Mesenchymal stem cell (in vitro differentiated cells and primary cell): Measurements from ENCODE around the gene POU2AF2.
"Not testable (repeated sequence)": the region's sequence is repeated elsewhere in the genome, so short reads cannot be mapped to it uniquely, and the experiment has no call there.

ENCODE experiments used
- DNase-seq: peaks from one replicate; pipeline ENCODE4 v3.0.0-alpha.2; 2013
- H2AFZ ChIP-seq: one replicate; pipeline ENCODE4 v1.6.1; 2013; ENCODE audit warnings: low read depth, mild to moderate bottlenecking, control low read depth, inconsistent platforms, low read length, moderate library complexity
- H2AK5ac ChIP-seq: 2 replicates; pipeline ENCODE4 v1.6.1; 2013; ENCODE audit warnings: low read length, moderate library complexity, mild to moderate bottlenecking, inconsistent platforms; ENCODE audit not compliant: severe bottlenecking
- H2BK120ac ChIP-seq: one replicate; pipeline ENCODE4 v1.6.1; 2013; ENCODE audit warnings: low read depth, mild to moderate bottlenecking, inconsistent platforms, low read length, moderate library complexity
- H2BK12ac ChIP-seq, 2 experiments: one replicate each; pipeline ENCODE4 v1.6.1; 2013; ENCODE audit warnings: inconsistent platforms in 2 of 2, low read length in 2 of 2, mild to moderate bottlenecking in 2 of 2, moderate library complexity in 2 of 2, control low read depth in 1 of 2
- H2BK15ac ChIP-seq: one replicate; pipeline ENCODE4 v1.6.1; 2013; ENCODE audit warnings: mild to moderate bottlenecking, low read depth, inconsistent platforms; ENCODE audit not compliant: poor library complexity, severe bottlenecking
- H2BK5ac ChIP-seq: 2 replicates; pipeline ENCODE4 v1.6.1; 2013; ENCODE audit warnings: low read depth, mild to moderate bottlenecking, low read length, control low read depth, inconsistent platforms; ENCODE audit not compliant: poor library complexity, severe bottlenecking
- H3K14ac ChIP-seq, 2 experiments: one replicate each; pipeline ENCODE4 v1.6.1; 2013; ENCODE audit warnings: inconsistent platforms in 2 of 2, low read length in 2 of 2, control low read depth in 1 of 2, mild to moderate bottlenecking in 1 of 2, moderate library complexity in 1 of 2
- H3K18ac ChIP-seq, 2 experiments: one replicate each; pipeline ENCODE4 v1.6.1; 2013; ENCODE audit warnings: inconsistent platforms in 2 of 2, low read length in 2 of 2, control low read depth in 1 of 2, low read depth in 1 of 2, mild to moderate bottlenecking in 1 of 2
- H3K23ac ChIP-seq, 2 experiments: one replicate each; pipeline ENCODE4 v1.6.1; 2013; ENCODE audit warnings: inconsistent platforms in 2 of 2, low read length in 2 of 2, mild to moderate bottlenecking in 2 of 2, moderate library complexity in 2 of 2, control low read depth in 1 of 2
- H3K27ac ChIP-seq: 2 replicates; pipeline ENCODE4 v1.5.1; 2013; ENCODE audit warnings: mild to moderate bottlenecking, moderate library complexity, low read length, control low read depth, inconsistent platforms; ENCODE audit not compliant: poor library complexity, severe bottlenecking
- H3K27me3 ChIP-seq, 2 experiments: 2 replicates each; pipeline versions ENCODE4 v1.6.1 to v1.7.0; 2013; ENCODE audit warnings: low read length in 2 of 2, mild to moderate bottlenecking in 2 of 2, moderate library complexity in 2 of 2, control low read depth in 1 of 2, inconsistent platforms in 1 of 2; ENCODE audit not compliant: control insufficient read depth in 1 of 2, insufficient read depth in 1 of 2
- H3K36me3 ChIP-seq, 2 experiments: 2 replicates each; pipeline versions ENCODE4 v1.6.1 to v1.7.0; 2013; ENCODE audit warnings: low read length in 2 of 2, control low read depth in 1 of 2, inconsistent platforms in 1 of 2, low read depth in 1 of 2, mild to moderate bottlenecking in 1 of 2; ENCODE audit not compliant: insufficient read depth in 2 of 2, control insufficient read depth in 1 of 2
- H3K4ac ChIP-seq, 2 experiments: one replicate each; pipeline ENCODE4 v1.6.1; 2013; ENCODE audit warnings: inconsistent platforms in 2 of 2, low read length in 2 of 2, mild to moderate bottlenecking in 2 of 2, moderate library complexity in 2 of 2, control low read depth in 1 of 2, low read depth in 1 of 2
- H3K4me1 ChIP-seq: 2 replicates; pipeline ENCODE4 v1.6.1; 2013; ENCODE audit warnings: low read depth, low read length, control low read depth; ENCODE audit not compliant: control insufficient read depth, insufficient read depth
- H3K4me2 ChIP-seq: 2 replicates; pipeline ENCODE4 v1.6.1; 2013; ENCODE audit warnings: low read length, mild to moderate bottlenecking, inconsistent platforms; ENCODE audit not compliant: poor library complexity, severe bottlenecking
- H3K4me3 ChIP-seq, 2 experiments: 2 replicates each; pipeline versions ENCODE4 v1.5.1 to v1.7.0; 2013; ENCODE audit warnings: low read length in 2 of 2, mild to moderate bottlenecking in 2 of 2, control low read depth in 1 of 2, low read depth in 1 of 2; ENCODE audit not compliant: insufficient read depth in 1 of 2
- H3K79me1 ChIP-seq: replicated peaks from 2 replicates; pipeline ENCODE4 v1.6.1; 2013; ENCODE audit warnings: mild to moderate bottlenecking, control low read depth, low read length, inconsistent platforms; ENCODE audit not compliant: poor library complexity, severe bottlenecking
- H3K9ac ChIP-seq: 2 replicates; pipeline ENCODE4 v1.7.0; 2013; ENCODE audit warnings: mild to moderate bottlenecking, low read length, moderate library complexity
- H3K9me3 ChIP-seq: 2 replicates; pipeline ENCODE4 v1.7.0; 2013; ENCODE audit warnings: mild to moderate bottlenecking, low read length; ENCODE audit not compliant: control insufficient read depth
- H4K8ac ChIP-seq: one replicate; pipeline ENCODE4 v1.6.1; 2013; ENCODE audit warnings: inconsistent platforms, mild to moderate bottlenecking, low read length, moderate library complexity
- H4K91ac ChIP-seq: one replicate; pipeline ENCODE4 v1.6.1; 2013; ENCODE audit warnings: mild to moderate bottlenecking, low read length, inconsistent platforms
- WGBS: methylation state at CpG from one replicate; pipeline ENCODE4 v1.1.7; 2013; ENCODE audit warnings: mixed read lengths; 5-methylcytosine and 5-hydroxymethylcytosine counted together

POU2AF2 gene

GRCh38 chr11:111285189-111286091, 39.9 kb downstream of the POU2AF2 start:
- Histone ChIP-seq H3K18ac (peak overlapping the region in 1 of 2 experiments; percentile 29), H3K79me1 (no peaks in the 10 kb centered on the region), H2BK15ac (no peak overlapping the region), H3K27ac (no peak overlapping the region), H3K4ac (no peak overlapping the region), H3K4me1 (peaks cover 2% of the 10 kb centered on the region), H3K4me2 (no peak overlapping the region), H4K91ac (no peak overlapping the region), H3K36me3 (no peaks in the 10 kb centered on the region), H2BK120ac (no peak overlapping the region), H3K23ac (no peak overlapping the region), H2BK5ac (no peak overlapping the region), H2AFZ (peak overlapping the region; percentile 37), H2BK12ac (no peak overlapping the region), H2AK5ac (no peak overlapping the region), H3K14ac (peak overlapping the region in 1 of 2 experiments; percentile 58), H3K27me3 (peaks cover 12 to 21% of the 10 kb centered on the region in 2 experiments), H3K9ac (no peak overlapping the region), H3K4me3 (no peak overlapping the region), H3K9me3 (no peaks in the 10 kb centered on the region), H4K8ac (no peak overlapping the region)
- 81% methylated on average over 18 of the region's 18 CpGs for WGBS
- no peak for DNase-seq

- no peak for DNase-seq
- Histone ChIP-seq H3K27ac (no peak overlapping the region), H2BK15ac (no peak overlapping the region), H3K9ac (no peak overlapping the region), H2AK5ac (no peak overlapping the region), H3K4me3 (no peak overlapping the region), H3K4me2 (no peak overlapping the region), H2BK120ac (no peak overlapping the region), H3K9me3 (no peaks in the 10 kb centered on the region), H4K8ac (no peak overlapping the region), H3K4me1 (no peaks in the 10 kb centered on the region), H2BK12ac (no peak overlapping the region), H2BK5ac (no peak overlapping the region), H3K14ac (no peak overlapping the region), H2AFZ (no peak overlapping the region), H3K23ac (no peak overlapping the region), H4K91ac (no peak overlapping the region), H3K4ac (no peak overlapping the region), H3K18ac (no peak overlapping the region), H3K27me3 (peaks cover 0 to 6% of the 10 kb centered on the region in 2 experiments), H3K79me1 (no peaks in the 10 kb centered on the region), H3K36me3 (no peaks in the 10 kb centered on the region)
- 95% methylated on average over 4 of the region's 5 CpGs for WGBS
Observed at GRCh38 chr11:111291764-111292163, 46.2 kb downstream of the POU2AF2 start.

GRCh38 chr11:111292408-111292807, 46.9 kb downstream of the POU2AF2 start:
- H2AK5ac ChIP-seq, H3K36me3 ChIP-seq, H3K18ac ChIP-seq, H3K9ac ChIP-seq, H3K4me3 ChIP-seq, H2AFZ ChIP-seq, H2BK15ac ChIP-seq, H3K27ac ChIP-seq, H2BK120ac ChIP-seq, DNase-seq, H3K4me2 ChIP-seq, H3K23ac ChIP-seq, H3K14ac ChIP-seq, H3K9me3 ChIP-seq, H3K4me1 ChIP-seq, H2BK5ac ChIP-seq, H3K4ac ChIP-seq, H2BK12ac ChIP-seq, H4K91ac ChIP-seq, H4K8ac ChIP-seq, H3K79me1 ChIP-seq: not testable (repeated sequence)
- peaks cover 2 to 11% of the 10 kb centered on the region in 2 experiments for H3K27me3 ChIP-seq
- WGBS = no CpG with 5 or more reads among the region's 1 CpG

GRCh38 chr11:111296196-111296595, 50.7 kb downstream of the POU2AF2 start:
- no peak overlapping the region for H2AFZ ChIP-seq
- no peak overlapping the region for H3K9ac ChIP-seq
- no peak overlapping the region for H2AK5ac ChIP-seq
- H4K91ac ChIP-seq = no peak overlapping the region
- WGBS = 100% methylated on average over 1 of the region's 3 CpGs
- no peak overlapping the region for H2BK15ac ChIP-seq
- H3K36me3 ChIP-seq = no peaks in the 10 kb centered on the region
- H3K14ac ChIP-seq = peak overlapping the region in 1 of 2 experiments; percentile 38
- H3K27me3 ChIP-seq = peaks cover 32% of the 10 kb centered on the region in 2 experiments
- H3K79me1 ChIP-seq = no peaks in the 10 kb centered on the region
- peaks cover 16% of the 10 kb centered on the region for H3K4me1 ChIP-seq
- H4K8ac ChIP-seq = no peak overlapping the region
- H3K9me3 ChIP-seq = no peaks in the 10 kb centered on the region
- no peak overlapping the region for H2BK12ac ChIP-seq
- no peak overlapping the region for H3K4ac ChIP-seq
- H3K4me2 ChIP-seq = no peak overlapping the region
- H3K18ac ChIP-seq = no peak overlapping the region
- no peak overlapping the region for H2BK5ac ChIP-seq
- no peak for DNase-seq
- no peak overlapping the region for H2BK120ac ChIP-seq
- no peak overlapping the region for H3K4me3 ChIP-seq
- H3K23ac ChIP-seq = no peak overlapping the region
- no peak overlapping the region for H3K27ac ChIP-seq
